Ascending aorta (tissue), 2 donors: ENCODE measurements around the gene CCL19. TPM values are rescaled to one million over a fixed set of nuclear protein-coding genes. Genes with fewer than 3 reads are reported as not detected.
A peak's percentile ranks its signal among the peaks of the same experiment; 100 is the strongest.

Source experiments
- DNase-seq, 2 donors: peaks; one replicate each; pipeline ENCODE4 v3.0.0-alpha.2; 2019; ENCODE audit warnings: low spot score in 2 of 2
- H3K27ac ChIP-seq, 2 donors: fragments of 200-600 bp; sonication (generic); one replicate each; pipeline ENCODE4 v1.5.1; 2016 to 2017; ENCODE audit warnings: mild to moderate bottlenecking in 1 of 2
- H3K27me3 ChIP-seq: fragments of 200-600 bp; sonication (generic); one replicate; pipeline ENCODE4 v1.5.1; 2017
- H3K36me3 ChIP-seq, 2 donors: fragments of 200-600 bp; sonication (generic); one replicate each; pipeline ENCODE4 v1.5.1; 2016
- H3K4me1 ChIP-seq, 2 donors: fragments of 200-600 bp; sonication (generic); one replicate each; pipeline ENCODE4 v1.5.1; 2016 to 2017; ENCODE audit warnings: mild to moderate bottlenecking in 1 of 2
- H3K4me3 ChIP-seq, 2 donors: fragments of 200-600 bp; sonication (generic); one replicate each; pipeline ENCODE4 v1.5.1; 2016 to 2017; ENCODE audit warnings: mild to moderate bottlenecking in 1 of 2
- H3K9me3 ChIP-seq, 2 donors: fragments of 200-600 bp; sonication (generic); one replicate each; pipeline ENCODE4 v1.5.1; 2016
- CTCF ChIP-seq, 3 experiments: fragments of 200-600 bp in 2 of 3; fragments of 450-650 bp in 1 of 3; sonication (generic) in 2 of 3; IDR thresholded peaks; one replicate each; pipeline ENCODE4 v1.5.1; 2016 to 2019; ENCODE audit warnings: antibody characterized with exemption in 3 of 3, mild to moderate bottlenecking in 1 of 3, moderate library complexity in 1 of 3
- intact Hi-C: fragments of 100-400 bp; cut with DNase I; formaldehyde crosslinking; loops from one replicate; pipeline ENCODE4 v1.15.1; 2023
- total RNA-seq: library from RNA; depleted of rRNA; stranded (reverse); fragments of >200 nt; gene quantifications from one replicate; pipeline ENCODE4 v1.1.0, GENCODE V29; 2016

CCL19 gene
- total RNA-seq, 1 donor from 2014 or later, result 17.7 TPM

GRCh38 chr9:34714007-34714406 is 22.9 kb upstream of the CCL19 start:
- no peak for TF ChIP-seq CTCF (IDR thresholded peaks at IDR 0.05)
- DNase-seq, result no peak
- H3K36me3 ChIP-seq, result no peaks in the 10 kb centered on the region
- no peak overlapping the region for H3K4me3 ChIP-seq
- H3K27me3 ChIP-seq, result no peaks in the 10 kb centered on the region
- H3K9me3 ChIP-seq, result no peaks in the 10 kb centered on the region
- H3K4me1 ChIP-seq, result no peaks in the 10 kb centered on the region
- intact Hi-C loops, result no loop called here
- H3K27ac ChIP-seq, result no peak overlapping the region

GRCh38 chr9:34712140-34712539 is 21.1 kb upstream of the CCL19 start:
- no peaks in the 10 kb centered on the region for H3K27me3 ChIP-seq
- DNase-seq, result no peak
- intact Hi-C loops, result no loop called here
- no peaks in the 10 kb centered on the region for H3K36me3 ChIP-seq
- no peaks in the 10 kb centered on the region for H3K9me3 ChIP-seq
- no peak overlapping the region for H3K4me3 ChIP-seq
- H3K27ac ChIP-seq, result no peak overlapping the region
- no peaks in the 10 kb centered on the region for H3K4me1 ChIP-seq
- no peak for TF ChIP-seq CTCF (IDR thresholded peaks at IDR 0.05)

- H3K4me1 ChIP-seq, result no peaks in the 10 kb centered on the region
- no peaks in the 10 kb centered on the region for H3K9me3 ChIP-seq
- no peaks in the 10 kb centered on the region for H3K36me3 ChIP-seq
- TF ChIP-seq CTCF (IDR thresholded peaks at IDR 0.05), result no peak
- no peak for DNase-seq
- H3K4me3 ChIP-seq, result no peak within 1 kb of the TSS
- H3K27me3 ChIP-seq, result no peaks in the 10 kb centered on the region
- intact Hi-C loops, result no loop called here
- H3K27ac ChIP-seq, result no peak within 1 kb of the TSS
These were observed 18.9 kb upstream of the CCL19 start, which contains the start of gene CCL21 for GRCh38 chr9:34710023-34710422. TSS of gene CCL21 (minus strand) at chr9:34710136. CDS start at chr9:34710066, 70 bp downstream.

GRCh38 chr9:34709196-34709978 is 18.3 kb upstream of the CCL19 start:
- H3K4me3 ChIP-seq, result no peak overlapping the region
- H3K9me3 ChIP-seq, result no peaks in the 10 kb centered on the region
- no peak overlapping the region for H3K27ac ChIP-seq
- H3K4me1 ChIP-seq, result no peaks in the 10 kb centered on the region
- intact Hi-C loops, result no loop called here
- H3K36me3 ChIP-seq, result no peaks in the 10 kb centered on the region
- TF ChIP-seq CTCF (IDR thresholded peaks at IDR 0.05), result no peak
- DNase-seq, result no peak
- no peaks in the 10 kb centered on the region for H3K27me3 ChIP-seq

GRCh38 chr9:34707130-34707529 is 16.1 kb upstream of the CCL19 start:
- no peak for TF ChIP-seq CTCF (IDR thresholded peaks at IDR 0.05)
- no peaks in the 10 kb centered on the region for H3K27me3 ChIP-seq
- H3K4me3 ChIP-seq, result no peak overlapping the region
- H3K4me1 ChIP-seq, result no peaks in the 10 kb centered on the region
- intact Hi-C loops, result no loop called here
- no peaks in the 10 kb centered on the region for H3K36me3 ChIP-seq
- no peaks in the 10 kb centered on the region for H3K9me3 ChIP-seq
- peak in 1 of 2 donors; percentile 13 for DNase-seq
- no peak overlapping the region for H3K27ac ChIP-seq
